Measurements from ENCODE around the gene ARPC1B. TPM values are rescaled to one million over a fixed set of nuclear protein-coding genes. Genes with fewer than 3 reads are reported as not detected.
"Not testable (repeated sequence)": the region's sequence is repeated elsewhere in the genome, so short reads cannot be mapped to it uniquely, and the experiment has no call there.

ARPC1B gene
- total and polyA plus RNA-seq, 9 of the 15 experiments (the other 6 are each of a cell fraction or from before 2014, with no cell fraction given): 6.7 to 357 (median 211) TPM

DNA sequence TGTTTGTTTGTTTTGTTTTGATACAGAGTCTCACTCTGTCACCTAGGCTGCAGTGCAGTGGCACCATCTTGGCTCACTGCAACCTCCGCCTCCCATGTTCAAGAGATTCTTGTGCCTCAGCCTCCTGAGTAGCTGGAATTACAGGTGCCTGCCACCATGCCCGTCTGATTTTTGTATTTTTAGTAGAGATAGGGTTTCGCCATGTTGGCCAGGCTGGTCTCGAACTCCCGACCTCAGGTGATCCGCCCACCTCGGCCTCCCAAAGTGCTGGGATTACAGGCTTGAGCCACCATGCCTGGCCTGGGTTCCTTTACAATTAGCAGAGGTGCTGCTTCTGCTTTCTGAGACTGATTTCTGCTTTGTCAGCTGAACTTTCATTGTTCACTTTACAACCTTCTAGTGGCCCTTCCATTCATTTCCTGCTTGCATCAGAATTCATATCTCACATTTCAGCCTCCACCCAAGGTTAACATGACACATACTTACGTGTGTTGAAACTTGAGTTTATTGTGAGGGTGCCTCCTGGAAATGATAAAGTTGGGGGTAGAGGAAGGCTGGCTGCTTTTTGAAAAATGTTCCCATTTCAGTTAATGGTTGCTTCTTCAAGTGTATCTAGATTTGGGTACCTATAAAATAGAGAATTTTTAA, 44.1 kb upstream of the ARPC1B start (continued):
- TF ChIP-seq RCOR1 (IDR thresholded peaks at IDR 0.05; ENCODE audit: borderline replicate concordance in 1 of 2, low read depth in 2 of 2, low read length in 2 of 2) (peak in 1 of 2 experiments; percentile 67; a peak in 1 of 4 replicates), TRIM28 (IDR thresholded peaks at IDR 0.05) (peak; percentile 85; the same call in 1 of the 2 replicates), TEAD4 (IDR thresholded peaks at IDR 0.05; ENCODE audit: low read length) (peak; percentile 68), KLF13 (tag; IDR thresholded peaks at IDR 0.05; ENCODE audit: borderline replicate concordance, low read depth) (peak; percentile 69; the same call in 1 of the 2 replicates)
- TF ChIP-seq TEAD4 (CRISPR knock-in tag; IDR thresholded peaks at IDR 0.05; ENCODE audit: borderline replicate concordance): not testable (repeated sequence)

DNA sequence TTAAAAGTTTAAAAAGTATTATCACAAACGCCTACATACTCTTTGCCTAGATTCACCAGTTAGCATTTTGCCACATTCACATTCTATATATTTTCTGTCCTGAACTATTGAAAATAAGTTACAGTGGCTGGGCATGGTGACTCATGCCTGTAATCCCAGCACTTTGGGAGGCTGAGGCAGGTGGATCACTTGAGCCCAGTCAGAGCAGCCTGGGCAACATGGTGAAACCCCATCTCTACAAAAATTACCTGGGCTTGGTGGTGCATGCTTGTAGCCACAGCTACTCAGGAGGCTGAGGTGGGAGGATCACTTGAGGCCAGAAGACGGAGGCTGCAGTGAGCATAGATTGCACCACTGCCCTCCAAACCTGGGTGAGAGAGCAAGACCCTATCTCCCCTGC, 43.5 kb upstream of the ARPC1B start:
- in situ Hi-C loops (cut with MboI): no loop called here
- H3K4me3 ChIP-seq: no peak overlapping the region
- peak overlapping the region; percentile 53; the same call in 1 of the 2 replicates for H3K4me2 ChIP-seq (ENCODE audit: insufficient read depth, low read length)
- TF ChIP-seq NR1H2 (CRISPR knock-in tag; IDR thresholded peaks at IDR 0.05) (no peak), POU5F1 (IDR thresholded peaks at IDR 0.05; ENCODE audit: borderline replicate concordance, low read depth, low read length, partially characterized antibody) (no peak), FOSL1 (tag; conservative IDR thresholded peaks at IDR 0.05) (peak; percentile 60; the same call in 1 of the 2 replicates), ZNF699 (CRISPR knock-in tag; IDR thresholded peaks at IDR 0.05; ENCODE audit: insufficient replicate concordance) (no peak), JUND (IDR thresholded peaks at IDR 0.05; ENCODE audit: borderline replicate concordance, low read depth, low read length) (0 out of 2 replicates have a peak, but pooled peaks have one; percentile 14), JUND (tag; IDR thresholded peaks at IDR 0.05; ENCODE audit: borderline replicate concordance, low read depth, low read length) (no peak), SRSF1 (IDR thresholded peaks at IDR 0.05; ENCODE audit: low read depth, low read length) (no peak), TRIM24 (IDR thresholded peaks at IDR 0.05) (0 out of 4 replicates have a peak, but pooled peaks of 1 of the 2 experiments have one; percentile 13)
- TF ChIP-seq, protein P1, sequence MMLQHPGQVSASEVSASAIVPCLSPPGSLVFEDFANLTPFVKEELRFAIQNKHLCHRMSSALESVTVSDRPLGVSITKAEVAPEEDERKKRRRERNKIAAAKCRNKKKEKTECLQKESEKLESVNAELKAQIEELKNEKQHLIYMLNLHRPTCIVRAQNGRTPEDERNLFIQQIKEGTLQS (IDR thresholded peaks at IDR 0.05): no peak
- TF ChIP-seq, protein P1 (CRISPR knock-in tag; conservative IDR thresholded peaks at IDR 0.05): no peak
- TF ChIP-seq, protein P2, sequence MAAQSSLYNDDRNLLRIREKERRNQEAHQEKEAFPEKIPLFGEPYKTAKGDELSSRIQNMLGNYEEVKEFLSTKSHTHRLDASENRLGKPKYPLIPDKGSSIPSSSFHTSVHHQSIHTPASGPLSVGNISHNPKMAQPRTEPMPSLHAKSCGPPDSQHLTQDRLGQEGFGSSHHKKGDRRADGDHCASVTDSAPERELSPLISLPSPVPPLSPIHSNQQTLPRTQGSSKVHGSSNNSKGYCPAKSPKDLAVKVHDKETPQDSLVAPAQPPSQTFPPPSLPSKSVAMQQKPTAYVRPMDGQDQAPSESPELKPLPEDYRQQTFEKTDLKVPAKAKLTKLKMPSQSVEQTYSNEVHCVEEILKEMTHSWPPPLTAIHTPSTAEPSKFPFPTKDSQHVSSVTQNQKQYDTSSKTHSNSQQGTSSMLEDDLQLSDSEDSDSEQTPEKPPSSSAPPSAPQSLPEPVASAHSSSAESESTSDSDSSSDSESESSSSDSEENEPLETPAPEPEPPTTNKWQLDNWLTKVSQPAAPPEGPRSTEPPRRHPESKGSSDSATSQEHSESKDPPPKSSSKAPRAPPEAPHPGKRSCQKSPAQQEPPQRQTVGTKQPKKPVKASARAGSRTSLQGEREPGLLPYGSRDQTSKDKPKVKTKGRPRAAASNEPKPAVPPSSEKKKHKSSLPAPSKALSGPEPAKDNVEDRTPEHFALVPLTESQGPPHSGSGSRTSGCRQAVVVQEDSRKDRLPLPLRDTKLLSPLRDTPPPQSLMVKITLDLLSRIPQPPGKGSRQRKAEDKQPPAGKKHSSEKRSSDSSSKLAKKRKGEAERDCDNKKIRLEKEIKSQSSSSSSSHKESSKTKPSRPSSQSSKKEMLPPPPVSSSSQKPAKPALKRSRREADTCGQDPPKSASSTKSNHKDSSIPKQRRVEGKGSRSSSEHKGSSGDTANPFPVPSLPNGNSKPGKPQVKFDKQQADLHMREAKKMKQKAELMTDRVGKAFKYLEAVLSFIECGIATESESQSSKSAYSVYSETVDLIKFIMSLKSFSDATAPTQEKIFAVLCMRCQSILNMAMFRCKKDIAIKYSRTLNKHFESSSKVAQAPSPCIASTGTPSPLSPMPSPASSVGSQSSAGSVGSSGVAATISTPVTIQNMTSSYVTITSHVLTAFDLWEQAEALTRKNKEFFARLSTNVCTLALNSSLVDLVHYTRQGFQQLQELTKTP (IDR thresholded peaks at IDR 0.05; ENCODE audit: low read depth in 1 of 2, partially characterized antibody in 2 of 2): peak in 1 of 2 experiments; percentile 3

More for the DNA sequence above, 43.5 kb upstream of the ARPC1B start:
- BruUV-seq (replicated peaks): no TSS peak
- Histone ChIP-seq H2AFZ (ENCODE audit: low read depth, low read length) (0 out of 2 replicates have a peak overlapping the region, but pooled peaks have one; percentile 37), H3K9me1 (ENCODE audit: control insufficient read depth, insufficient read depth, low read length) (no peaks in the 10 kb centered on the region), H3K79me2 (ENCODE audit: control insufficient read depth, insufficient read depth, low read length) (peaks cover 79% of the 10 kb centered on the region), H3K9me3 (replicated peaks; ENCODE audit: control insufficient read depth, insufficient read depth, low read depth, low read length) (no peaks in the 10 kb centered on the region), H3K4me1 (replicated peaks in 1 of 2; ENCODE audit: control insufficient read depth in 2 of 2, insufficient read depth in 2 of 2, low read length in 2 of 2) (peaks cover 16 to 36% of the 10 kb centered on the region in 2 experiments), H4K20me1 (replicated peaks; ENCODE audit: control insufficient read depth, insufficient read depth, low read length) (no peaks in the 10 kb centered on the region), H3K9ac (ENCODE audit: insufficient read depth in 1 of 2, low read depth in 2 of 2, low read length in 2 of 2) (peak overlapping the region; percentile 66; a peak in 3 of 4 replicates), H3K27ac (ENCODE audit: extremely low read depth, low read depth, low read length) (peak overlapping the region; percentile 85), H3K27me3 (ENCODE audit: control insufficient read depth in 2 of 2, insufficient read depth in 2 of 2, low read length in 2 of 2) (no peaks in the 10 kb centered on the region), H3K36me3 (ENCODE audit: control insufficient read depth, insufficient read depth, low read length) (peaks cover 43% of the 10 kb centered on the region)
- DNase-seq (ENCODE audit: extremely low read depth in 1 of 4, low spot score in 3 of 4): no peak
- ATAC-seq: peak; percentile 10; the same call in 2 of the 3 replicates
- intact Hi-C loops (cut with micrococcal nuclease): no loop called here
- FAIRE-seq: no peak
- ChIA-PET CTCF (ENCODE audit: low intra/inter-chr PET ratio) (no interaction called here), POLR2A (interaction anchor here (0.6 kb wide), 2 partner anchors 41 to 289 kb away, joined by 3 read pairs; no protein-coding TSS in a partner anchor)
- WGBS (ENCODE audit: insufficient coverage, low coverage, missing lambda C conversion rate): 52% methylated on average over 2 of the region's 2 CpGs

Data from K562 (cell line).